A549 (cell line): Measurements from ENCODE around the gene LRFN4.

Experiments used
- CBX2 ChIP-seq: fragments of 200-600 bp; sonication (generic); IDR thresholded peaks from 2 replicates; pipeline ENCODE4 v1.6.1; 2016; ENCODE audit warnings: low read depth, mild to moderate bottlenecking, borderline replicate concordance
- CBX8 ChIP-seq: fragments of 200-600 bp; sonication (generic); IDR thresholded peaks from 2 replicates; pipeline ENCODE4 v1.6.1; 2016
- CTCF ChIP-seq: fragments of >200 bp; sonication (Bioruptor Twin); formaldehyde crosslinking; IDR thresholded peaks from 3 replicates; pipeline ENCODE4 v1.5.1; 2016
- E2F6 ChIP-seq: IDR thresholded peaks from 2 replicates; pipeline ENCODE4 v1.6.1; 2012; ENCODE audit warnings: low read depth, borderline replicate concordance
- JUN ChIP-seq, 2 experiments: fragments of >200 bp; sonication (Bioruptor Twin); formaldehyde crosslinking; IDR thresholded peaks; 2 replicates in 1 of 2; 3 replicates in 1 of 2; pipeline ENCODE4 v1.6.1; 2016 to 2017
- NFE2L2 ChIP-seq: fragments of 150-350 bp; conservative IDR thresholded peaks from 2 replicates; pipeline ENCODE4 v1.6.1; 2014; ENCODE audit warnings: low read length
- POLR2A ChIP-seq: IDR thresholded peaks from 2 replicates; pipeline ENCODE4 v1.6.1; 2012; ENCODE audit warnings: mild to moderate bottlenecking, low read length
- RCOR1 ChIP-seq: fragments of 150-350 bp; IDR thresholded peaks from 2 replicates; pipeline ENCODE4 v1.6.1; 2014; ENCODE audit warnings: antibody characterized with exemption, low read length, low read depth
- RFX5 ChIP-seq: fragments of 450-650 bp; IDR thresholded peaks from 2 replicates; pipeline ENCODE4 v1.7.1; 2014; ENCODE audit warnings: antibody characterized with exemption, mild to moderate bottlenecking, moderate library complexity

DNA sequence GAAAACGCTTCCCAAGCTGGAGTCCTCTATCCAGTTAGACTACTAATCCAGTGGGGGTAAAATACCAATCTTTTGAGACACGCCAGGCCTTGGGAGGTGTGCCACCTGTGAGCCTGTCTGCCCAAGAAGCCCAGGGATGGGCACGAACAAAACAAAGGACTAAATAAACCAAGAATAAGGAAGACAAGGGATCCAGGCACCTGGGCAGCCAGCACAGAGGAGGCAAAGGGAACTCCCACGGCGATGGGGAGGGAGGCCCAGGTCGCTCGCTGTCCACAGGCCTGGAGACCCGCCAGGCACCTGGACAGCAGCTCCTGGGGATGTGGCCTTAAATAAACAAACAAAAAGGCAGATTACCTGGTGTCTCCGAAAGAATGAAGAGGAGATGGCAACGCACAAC lies 31.4 kb downstream of the LRFN4 start:
- no peak for TF ChIP-seq CTCF
- TF ChIP-seq CBX2: no peak
- no peak for TF ChIP-seq NFE2L2
- no peak for TF ChIP-seq POLR2A
- no peak for TF ChIP-seq JUN (IDR thresholded peaks at IDR 0.05)
- no peak for TF ChIP-seq CBX8
- no peak for TF ChIP-seq E2F6
- TF ChIP-seq RFX5: no peak
- TF ChIP-seq RCOR1: no peak
